A673 (cell line): ENCODE data around the gene SCGB1D4. TPM values are rescaled to one million over a fixed set of nuclear protein-coding genes. Genes with fewer than 3 reads are reported as not detected.
A peak's percentile ranks its signal among the peaks of the same experiment; 100 is the strongest.

Source experiments
- BruUV-seq: library from RNA; stranded (reverse); fragments of 400-500 nt; replicated peaks from 2 replicates; lab custom pipeline; 2021; lab: Mats Ljungman, UMichigan
- CTCF ChIA-PET: fragments of 300-600 bp; sonication (Branson Sonifier 250); formaldehyde crosslinking; loops from one replicate; lab custom pipeline; 2022; ENCODE audit warnings: antibody characterized with exemption; lab: Charles Lee
- POLR2A ChIA-PET: fragments of 300-600 bp; sonication (Branson Sonifier 250); formaldehyde crosslinking; loops from one replicate; lab custom pipeline; 2022; ENCODE audit warnings: antibody characterized with exemption; ENCODE audit not compliant: low non-redundant PET; lab: Charles Lee
- DNase-seq: peaks from one replicate; pipeline ENCODE4 v3.0.0-alpha.2; 2015; ENCODE audit warnings: low spot score
- H3K27ac ChIP-seq: fragments of 200-600 bp; sonication (generic); 2 replicates; pipeline ENCODE4 v1.5.1; 2016; ENCODE audit warnings: mixed run types, low read depth, mild to moderate bottlenecking, mixed read lengths, antibody characterized with exemption, low read length; ENCODE audit not compliant: poor library complexity, severe bottlenecking
- H3K27me3 ChIP-seq: fragments of 200-600 bp; sonication (generic); replicated peaks from 2 replicates; pipeline ENCODE4 v1.6.1; 2017; ENCODE audit warnings: mixed run types, low read depth, mild to moderate bottlenecking, mixed read lengths, antibody characterized with exemption, low read length; ENCODE audit not compliant: insufficient read depth, poor library complexity
- H3K36me3 ChIP-seq: fragments of 200-600 bp; sonication (generic); 2 replicates; pipeline ENCODE4 v1.6.1; 2016; ENCODE audit warnings: mixed run types, mild to moderate bottlenecking, mixed read lengths, antibody characterized with exemption, low read length; ENCODE audit not compliant: insufficient read depth, poor library complexity, severe bottlenecking
- H3K4me1 ChIP-seq: fragments of 200-600 bp; sonication (generic); 2 replicates; pipeline ENCODE4 v1.6.1; 2017; ENCODE audit warnings: mixed run types, mild to moderate bottlenecking, mixed read lengths, antibody characterized with exemption, low read length; ENCODE audit not compliant: insufficient read depth, poor library complexity, severe bottlenecking
- H3K4me3 ChIP-seq: fragments of 200-600 bp; sonication (generic); 2 replicates; pipeline ENCODE4 v1.5.1; 2016; ENCODE audit warnings: low read depth, mixed run types, mild to moderate bottlenecking, mixed read lengths, low read length; ENCODE audit not compliant: poor library complexity, severe bottlenecking
- H3K9me3 ChIP-seq: fragments of 200-600 bp; sonication (generic); 2 replicates; pipeline ENCODE4 v1.6.1; 2016; ENCODE audit warnings: mixed run types, low read depth, mild to moderate bottlenecking, mixed read lengths, antibody characterized with exemption, low read length; ENCODE audit not compliant: poor library complexity, severe bottlenecking
- CTCF ChIP-seq: fragments of 300-800, 200-600 bp; sonication (generic); conservative IDR thresholded peaks from 2 replicates; pipeline ENCODE4 v1.5.1; 2017; ENCODE audit warnings: low read depth, mild to moderate bottlenecking, antibody characterized with exemption, low read length, moderate library complexity, mixed read lengths
- EZH2 ChIP-seq: fragments of 200-600 bp; sonication (generic); IDR thresholded peaks from 2 replicates; pipeline ENCODE4 v1.6.1; 2017; ENCODE audit warnings: borderline replicate concordance, low read depth, mild to moderate bottlenecking, mixed read lengths, antibody characterized with exemption, low read length; ENCODE audit not compliant: poor library complexity, severe bottlenecking
- intact Hi-C: fragments of 100-400 bp; cut with micrococcal nuclease; formaldehyde crosslinking; loops from one replicate; pipeline ENCODE4 v1.10.0; 2022; ENCODE audit not compliant: unreplicated experiment
- total RNA-seq: library from RNA; stranded (reverse); gene quantifications from 2 replicates; pipeline ENCODE4 v1.2.3, GENCODE V29; 2021

The SCGB1D4 gene
- total RNA-seq, 1 experiment from 2014 or later: not detected

- H3K4me3 ChIP-seq: no peak overlapping the region
- H3K4me1 ChIP-seq: no peaks in the 10 kb centered on the region
- peaks cover 16% of the 10 kb centered on the region for H3K27me3 ChIP-seq
- TF ChIP-seq CTCF: no peak
- no peak for TF ChIP-seq EZH2
- no peak for DNase-seq
- BruUV-seq: no TSS peak
- CTCF ChIA-PET: no interaction called here
- H3K9me3 ChIP-seq: no peaks in the 10 kb centered on the region
- H3K27ac ChIP-seq: no peak overlapping the region
- POLR2A ChIA-PET: no interaction called here
- intact Hi-C loops: no loop called here
- H3K36me3 ChIP-seq: no peaks in the 10 kb centered on the region
Measured at GRCh38 chr11:62306227-62306626, 7.4 kb upstream of the SCGB1D4 start.

- H3K27me3 ChIP-seq: peaks cover 34% of the 10 kb centered on the region
- intact Hi-C loops: no loop called here
- H3K9me3 ChIP-seq: no peaks in the 10 kb centered on the region
- POLR2A ChIA-PET: no interaction called here
- H3K4me1 ChIP-seq: no peaks in the 10 kb centered on the region
- no peak overlapping the region for H3K4me3 ChIP-seq
- CTCF ChIA-PET: no interaction called here
- DNase-seq: peak; percentile 33
- TF ChIP-seq EZH2: no peak
- no peak for TF ChIP-seq CTCF
- no peaks in the 10 kb centered on the region for H3K36me3 ChIP-seq
- H3K27ac ChIP-seq: no peak overlapping the region
- no TSS peak for BruUV-seq
Measured at GRCh38 chr11:62295504-62295903, 3.4 kb downstream of the SCGB1D4 start.

GRCh38 chr11:62280452-62280851 is 18.4 kb downstream of the SCGB1D4 start:
- no peak overlapping the region for H3K27ac ChIP-seq
- no TSS peak for BruUV-seq
- ChIA-PET CTCF (no interaction called here), POLR2A (no interaction called here)
- peaks cover 4% of the 10 kb centered on the region for H3K9me3 ChIP-seq
- no peak for TF ChIP-seq CTCF
- TF ChIP-seq EZH2: no peak
- H3K4me3 ChIP-seq: no peak overlapping the region
- no peaks in the 10 kb centered on the region for H3K4me1 ChIP-seq
- H3K27me3 ChIP-seq: peaks cover 9% of the 10 kb centered on the region
- no peak for DNase-seq
- intact Hi-C loops: no loop called here
- no peaks in the 10 kb centered on the region for H3K36me3 ChIP-seq
